22Rv1 (cell line): ENCODE measurements around the gene MB21D2.

Source experiments
- CTCF ChIP-seq: fragments of 450-650 bp; IDR thresholded peaks from 2 replicates; pipeline ENCODE4 v1.5.1; 2017; ENCODE audit warnings: mild to moderate bottlenecking
- ZFX ChIP-seq: fragments of 450-650 bp; IDR thresholded peaks from 2 replicates; pipeline ENCODE4 v1.6.1; 2017; ENCODE audit warnings: antibody characterized with exemption, borderline replicate concordance

GRCh38 chr3:192817053-192817452 lies 100.6 kb downstream of the MB21D2 start:
- TF ChIP-seq CTCF (no peak), ZFX (no peak)
